Right renal pelvis (tissue), 4 donors: Measurements from ENCODE around the gene VAMP2. TPM values are rescaled to one million over a fixed set of nuclear protein-coding genes. Genes with fewer than 3 reads are reported as not detected.

Source experiments
- DNase-seq, 4 donors: peaks; one replicate each; pipeline ENCODE4 v3.0.0-alpha.2; 2013; ENCODE audit warnings: low read depth in 4 of 4, low spot score in 3 of 4, missing footprints in 1 of 4
- polyA plus RNA-seq, 4 donors: library from polyadenylated mRNA; unstranded; fragments of 120-200 nt; gene quantifications; one replicate each; pipeline ENCODE4 v1.2.1, GENCODE V29; 2013; ENCODE audit not compliant: insufficient read length in 4 of 4

The VAMP2 gene
- 100 to 1,000 TPM; 122 to 138 (median 126) TPM for polyA plus RNA-seq

GRCh38 chr17:8162233-8162996 is at the start of gene VAMP2:
TSS of gene VAMP2 (minus strand) at chr17:8162948. CDS start at chr17:8162879, 69 bp downstream.
- no peak for DNase-seq

DNA sequence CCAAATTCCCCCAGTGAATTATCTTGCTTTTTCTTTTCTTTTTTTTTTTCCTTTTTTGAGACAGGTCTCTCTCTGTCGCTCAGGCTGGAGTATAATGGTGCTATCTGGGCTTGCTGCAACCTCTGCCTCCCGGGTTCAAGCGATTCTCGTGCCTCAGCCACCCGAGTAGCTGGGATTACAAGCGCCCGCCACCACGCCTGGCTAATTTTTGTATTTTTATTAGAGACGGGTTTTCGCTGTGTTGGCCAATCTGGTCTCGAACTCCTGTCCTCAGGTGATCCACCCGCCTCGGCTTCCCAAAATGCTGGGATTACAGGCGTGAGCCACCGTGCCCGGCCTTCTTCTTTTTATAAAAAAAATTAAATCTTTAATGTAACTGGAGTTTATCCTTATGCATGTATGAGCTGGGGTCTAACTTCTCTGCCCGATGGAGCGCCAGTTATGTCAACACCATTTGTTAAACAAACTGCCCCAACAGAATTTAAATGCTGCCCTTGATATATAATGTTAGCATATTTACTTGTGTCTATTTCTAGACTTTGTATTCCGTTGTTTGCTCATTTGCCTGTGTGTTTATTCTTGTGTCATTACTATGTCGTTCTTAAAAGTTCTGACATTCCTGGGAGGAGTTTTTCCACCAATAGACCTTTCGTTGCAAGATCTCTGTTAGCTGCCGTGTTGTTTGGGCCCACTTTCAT is 48.2 kb upstream of the VAMP2 start:
- no peak for DNase-seq

DNA sequence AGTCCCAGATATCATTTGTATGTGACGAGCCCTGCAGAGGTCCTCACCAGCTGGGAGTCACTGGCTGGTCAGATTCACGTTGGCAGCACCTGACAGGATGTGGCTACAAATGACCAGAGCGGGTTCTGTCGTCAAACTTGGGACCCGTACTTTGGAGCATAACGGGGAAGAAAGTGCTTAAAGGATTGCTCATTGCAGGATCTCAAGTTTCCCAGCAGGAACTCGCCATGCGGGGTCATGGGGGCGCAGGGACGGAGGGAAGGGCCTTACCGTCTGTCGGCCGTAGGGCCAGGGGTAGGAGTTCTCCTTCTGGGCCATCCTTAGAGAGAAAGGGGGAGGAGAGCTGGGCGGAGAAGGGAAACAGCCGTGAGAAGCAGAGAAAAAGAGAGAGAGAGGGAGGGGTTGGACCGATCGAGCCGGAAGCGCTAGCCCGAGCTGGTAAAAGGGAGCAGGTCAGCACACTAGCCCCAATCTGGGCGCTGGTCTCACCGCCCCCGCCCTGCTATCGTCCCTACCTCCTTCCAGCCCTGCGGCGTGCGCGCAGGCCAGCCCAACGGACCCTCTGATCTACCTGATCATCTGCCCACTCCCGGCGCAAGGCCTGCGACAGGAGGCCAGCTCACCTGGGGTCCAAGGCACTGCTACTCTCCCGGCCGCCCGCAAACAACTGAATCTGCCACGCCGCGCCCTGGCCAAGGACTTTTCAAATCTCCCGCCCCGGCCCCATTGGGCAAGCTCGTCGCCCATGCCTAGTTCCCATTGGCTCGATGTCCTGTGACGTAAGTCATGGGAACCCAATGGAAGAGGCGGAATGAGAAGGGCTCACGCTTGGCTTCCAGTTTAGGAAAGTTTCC is 47.4 kb upstream of the VAMP2 start, which contains the start of gene AURKB:
AURKB (minus strand) TSS at position 669 of the 854 bp plus-strand sequence; CDS start at position 318, 351 bp downstream.
- DNase-seq, result peak; percentile 83 to 97 (median 96)

GRCh38 chr17:8206536-8206935 is 43.8 kb upstream of the VAMP2 start:
- no peak for DNase-seq

DNA sequence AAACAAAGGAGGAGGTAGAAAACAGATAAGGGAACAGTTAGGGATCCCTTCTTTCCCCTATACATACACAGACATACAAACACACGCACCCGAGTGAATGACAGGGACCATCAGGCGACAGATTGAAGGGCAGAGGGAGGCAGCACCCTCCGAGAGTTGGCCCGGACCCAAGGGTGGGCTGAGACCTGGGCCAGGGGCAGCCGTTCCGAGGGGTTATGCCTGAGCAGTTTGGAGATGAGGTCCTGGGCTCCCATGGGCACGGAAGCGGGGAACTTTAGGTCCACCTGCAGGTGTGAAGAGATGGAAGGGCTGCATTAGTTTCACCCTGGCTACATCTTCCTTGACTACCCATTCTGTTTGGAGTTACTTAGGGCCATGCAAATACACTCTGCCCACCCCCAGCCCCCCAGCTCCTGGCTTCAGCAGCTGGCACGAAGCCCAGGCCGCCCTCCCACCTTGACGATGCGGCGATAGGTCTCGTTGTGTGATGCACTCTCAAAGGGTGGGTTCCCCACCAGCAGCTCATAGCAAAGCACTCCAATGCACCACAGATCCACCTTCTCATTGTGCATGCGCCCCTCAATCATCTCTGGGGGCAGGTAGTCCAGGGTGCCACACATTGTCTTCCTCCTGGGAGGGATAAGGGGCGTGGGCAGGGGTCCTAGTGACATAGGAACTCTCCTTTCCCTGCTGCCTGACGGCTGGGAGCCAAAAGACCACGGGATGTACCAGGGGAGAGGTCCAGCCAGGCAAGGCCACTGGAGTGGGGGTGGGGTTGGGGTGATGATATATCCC is 42.2 kb upstream of the VAMP2 start:
- DNase-seq, result no peak

DNA sequence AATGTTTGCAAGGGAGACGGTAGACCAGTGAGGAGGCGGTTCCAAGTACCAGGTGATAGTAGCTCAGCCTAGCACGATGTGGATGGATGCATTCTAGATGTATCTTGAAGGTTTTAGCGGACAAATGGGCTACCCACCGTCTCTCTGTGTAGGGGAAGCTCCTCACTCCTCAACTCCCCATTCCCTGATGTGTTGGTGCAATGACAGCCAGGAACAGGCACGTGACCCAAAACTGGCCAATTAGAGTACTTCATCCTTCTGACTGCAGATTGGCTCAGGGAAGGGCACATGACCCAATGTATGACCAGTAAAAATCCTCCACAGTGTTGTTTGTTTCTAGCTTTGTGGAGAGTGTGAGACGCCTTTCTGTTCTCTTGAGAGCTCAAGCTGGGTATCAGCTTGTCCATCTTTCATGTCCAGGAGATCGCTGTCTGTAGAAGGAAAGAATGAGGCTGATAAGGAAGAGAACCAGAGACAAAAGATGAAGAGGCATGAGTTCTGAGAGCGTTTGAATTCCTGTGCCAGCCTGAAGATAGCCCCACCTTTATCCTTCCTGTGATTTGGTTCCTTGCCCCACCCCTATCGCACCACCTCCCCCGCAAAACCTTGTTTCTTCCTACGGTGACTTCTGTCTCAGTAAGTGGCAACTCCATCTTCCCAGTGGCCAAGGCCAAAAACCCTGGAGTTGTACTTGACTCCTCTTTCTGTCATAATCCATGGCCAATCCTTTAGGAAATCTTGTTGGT is 29.5 kb upstream of the VAMP2 start:
- peak in 3 of 4 donors; percentile 63 to 85 (median 79) for DNase-seq

DNA sequence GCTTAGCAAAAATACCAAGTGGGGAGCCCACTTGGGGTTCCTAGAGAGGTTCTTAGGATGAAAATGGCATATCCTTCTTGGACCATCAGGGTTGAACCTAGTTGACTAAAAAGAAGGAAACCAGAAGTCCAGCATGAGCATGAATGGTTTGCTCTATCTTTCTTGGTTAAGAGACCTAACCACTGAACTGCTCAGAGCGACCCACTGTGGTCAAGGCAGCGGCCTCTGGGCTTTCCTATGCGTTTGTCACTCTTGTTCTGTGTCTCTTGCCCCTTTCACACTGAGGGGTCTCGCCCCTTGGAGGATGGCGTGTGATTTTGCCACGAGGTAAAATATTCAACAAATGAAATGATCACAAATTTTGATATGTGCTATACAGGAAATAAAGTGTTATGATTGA is 27.8 kb upstream of the VAMP2 start:
- no peak for DNase-seq

DNA sequence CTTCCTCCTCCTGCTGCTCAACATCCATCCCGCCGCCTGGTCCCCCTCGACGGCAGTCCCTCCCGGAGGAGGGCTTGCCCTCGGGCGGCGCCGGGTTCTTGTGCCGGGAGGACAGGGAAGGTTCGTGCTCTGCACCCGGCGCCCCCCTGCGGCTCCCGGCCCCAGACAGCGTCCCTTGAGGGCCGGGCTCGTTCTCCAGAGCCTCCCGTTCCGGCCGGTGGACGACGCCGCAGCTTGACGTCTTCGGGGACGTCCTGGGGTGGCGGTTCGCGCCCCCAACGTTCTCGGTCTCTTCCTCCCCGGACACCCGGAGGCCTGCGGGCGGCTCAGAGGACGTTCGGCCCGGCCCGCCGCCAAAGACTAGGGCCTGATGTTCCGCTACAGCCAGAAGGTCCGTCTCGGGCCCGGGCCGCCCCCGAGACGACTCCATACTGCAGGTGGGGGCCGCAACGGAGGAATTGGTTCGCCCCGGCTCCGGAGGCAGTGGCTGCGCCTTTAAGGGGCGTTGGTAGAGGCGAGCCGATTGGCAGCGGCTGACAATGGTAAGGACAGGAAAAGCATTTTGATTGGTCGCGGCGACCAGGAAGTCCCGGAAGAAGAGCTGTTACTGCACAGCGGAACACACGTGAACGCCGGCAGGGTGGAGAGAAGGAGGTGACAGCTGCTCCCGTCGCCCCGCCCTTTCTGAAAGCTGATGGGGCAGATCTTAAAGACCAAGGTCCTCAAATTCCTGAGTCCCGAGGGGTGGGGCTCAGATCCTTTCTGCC is 27.1 kb upstream of the VAMP2 start, which contains the start of gene BORCS6:
BORCS6 (minus strand) TSS at position 470 of the 767 bp plus-strand sequence; CDS start at position 430, 40 bp downstream.
- DNase-seq, result peak; percentile 86 to 92 (median 91)

GRCh38 chr17:8189041-8189710 is 26.4 kb upstream of the VAMP2 start:
- DNase-seq, result no peak

DNA sequence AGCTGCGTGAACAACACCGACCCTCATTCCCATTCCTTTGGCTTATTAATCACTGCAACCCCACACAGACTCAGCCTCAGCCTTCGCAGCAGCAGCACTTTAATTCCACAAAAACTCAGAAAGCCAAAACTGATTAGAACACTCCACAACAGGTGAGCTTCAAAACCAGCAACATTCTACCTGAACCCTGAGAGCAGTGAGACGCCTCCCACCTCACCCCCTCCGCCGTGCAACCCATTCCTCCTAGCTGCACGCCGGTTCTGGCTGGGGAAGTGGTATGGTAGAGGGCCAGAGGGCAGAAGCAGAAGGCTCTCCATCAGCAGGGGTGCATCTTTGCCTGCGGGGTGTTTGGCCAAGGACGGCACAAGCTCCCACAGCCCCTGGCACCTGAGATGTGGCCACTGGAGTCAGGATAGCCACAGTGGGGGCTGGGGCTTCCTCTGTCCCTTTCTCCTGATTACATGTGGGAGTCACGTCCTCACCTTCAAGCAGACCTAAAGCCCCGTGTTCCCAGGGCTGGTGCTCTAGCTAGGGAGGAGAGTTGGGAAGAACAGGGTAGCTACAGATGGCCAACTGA is 25.6 kb upstream of the VAMP2 start:
- no peak for DNase-seq

DNA sequence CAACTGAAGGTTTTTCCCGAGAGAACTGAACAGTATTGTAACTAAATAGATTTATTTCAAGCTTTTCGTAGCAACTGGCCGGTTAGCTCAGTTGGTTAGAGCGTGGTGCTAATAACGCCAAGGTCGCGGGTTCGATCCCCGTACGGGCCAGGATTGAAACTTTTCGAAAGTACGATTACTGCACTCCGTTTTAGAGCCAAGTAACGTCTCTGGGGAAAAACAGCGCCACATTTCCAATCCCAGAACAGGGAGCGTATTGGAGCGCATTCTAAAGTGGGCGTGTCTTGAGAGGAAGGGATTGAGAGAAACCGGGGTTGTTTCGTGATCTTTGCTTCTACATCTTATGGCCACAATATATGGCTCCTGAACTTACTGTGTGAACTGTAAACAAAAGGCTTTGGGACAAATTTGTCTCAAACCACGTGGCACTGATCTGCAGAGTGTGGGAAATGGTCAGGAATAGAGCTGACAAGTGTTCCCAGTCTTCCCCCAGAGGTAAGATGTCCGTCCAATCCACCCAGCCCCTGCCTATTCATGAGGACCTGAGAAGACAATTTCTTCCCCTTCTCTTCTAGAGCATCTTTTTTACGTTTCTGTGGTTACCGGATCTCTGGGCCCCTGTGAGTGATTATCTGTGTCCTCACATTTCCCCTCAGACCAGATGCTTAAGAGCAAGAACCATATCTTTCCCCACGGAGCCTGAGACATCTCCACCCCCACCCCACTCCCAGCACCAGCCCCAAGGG is 24.9 kb upstream of the VAMP2 start:
- peak; percentile 91 to 93 (median 92) for DNase-seq

GRCh38 chr17:8186787-8187516 is 24.2 kb upstream of the VAMP2 start:
- peak; percentile 91 to 95 (median 93) for DNase-seq

GRCh38 chr17:8186446-8186786 is 23.7 kb upstream of the VAMP2 start:
- DNase-seq, result no peak

GRCh38 chr17:8185582-8186445 is 23.1 kb upstream of the VAMP2 start:
- DNase-seq, result peak in 1 of 4 donors; percentile 71

DNA sequence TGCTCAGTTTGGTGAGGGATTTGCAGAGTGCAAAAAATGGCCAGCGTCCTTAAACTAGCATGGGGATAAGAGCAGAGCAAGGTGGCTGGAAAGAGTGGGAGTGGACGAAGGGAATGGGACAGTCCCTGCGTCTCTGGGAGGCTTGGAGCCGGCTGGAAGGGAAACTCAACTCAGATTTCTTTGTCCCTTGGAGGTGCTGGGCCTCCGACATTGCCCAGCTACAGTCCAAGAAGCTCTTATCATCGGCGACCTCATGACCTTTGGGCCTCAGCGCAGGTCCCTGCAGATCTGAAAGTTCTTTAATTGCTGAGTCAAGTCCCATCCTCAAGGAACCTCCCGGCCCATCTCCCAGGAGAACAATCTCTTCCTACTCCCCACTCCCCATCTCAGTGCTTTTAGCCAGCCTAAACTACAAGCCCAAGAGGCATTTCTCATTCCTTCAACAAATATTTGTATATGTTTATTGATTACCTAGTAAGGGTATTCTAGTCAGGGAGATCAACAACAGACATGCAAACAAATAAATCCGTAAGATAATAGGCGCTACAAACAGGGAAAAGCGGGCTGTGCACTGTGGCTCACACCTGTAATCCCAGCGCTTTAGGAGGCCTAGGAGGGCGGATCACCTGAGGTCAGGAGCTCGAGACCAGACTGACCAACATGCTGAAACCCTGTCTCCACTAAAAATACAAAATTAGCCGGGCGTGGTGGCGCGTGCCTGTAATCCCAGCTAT is 14.4 kb upstream of the VAMP2 start:
- no peak for DNase-seq
